Lung (tissue), 12 donors: ENCODE results near the gene TNS3. TPM values are rescaled to one million over a fixed set of nuclear protein-coding genes. Genes with fewer than 3 reads are reported as not detected.
"Not testable (repeated sequence)": the region's sequence is repeated elsewhere in the genome, so short reads cannot be mapped to it uniquely, and the experiment has no call there.

Experiments
- ATAC-seq: fragments of 200-7000 bp; cut with Tn5 transposase; one replicate; pipeline ENCODE4 v1.9.1; 2020; ENCODE audit warnings: moderate number of reproducible peaks; ENCODE audit not compliant: insufficient read depth, low FRiP score
- DNase-seq, 3 donors: peaks; one replicate each; pipeline ENCODE4 v3.0.0-alpha.2; 2013 to 2017
- H3K27ac ChIP-seq, 2 donors: one replicate each; pipeline ENCODE4 v1.5.1; 2013; ENCODE audit warnings: mild to moderate bottlenecking in 2 of 2, moderate library complexity in 2 of 2, control low read depth in 1 of 2, inconsistent platforms in 1 of 2, low read depth in 1 of 2, low read length in 1 of 2
- H3K27me3 ChIP-seq, 3 donors: one replicate each; pipeline ENCODE4 v1.5.1; 2013; ENCODE audit warnings: low read length in 2 of 3; ENCODE audit not compliant: control insufficient read depth in 3 of 3, insufficient read depth in 3 of 3
- H3K36me3 ChIP-seq, 4 donors: one replicate each; pipeline ENCODE4 v1.5.1; 2013; ENCODE audit warnings: low read length in 4 of 4, mild to moderate bottlenecking in 1 of 4, moderate library complexity in 1 of 4; ENCODE audit not compliant: control insufficient read depth in 4 of 4, insufficient read depth in 4 of 4
- H3K4me1 ChIP-seq, 5 donors: one replicate each; pipeline ENCODE4 v1.5.1; 2013; ENCODE audit warnings: low read length in 5 of 5, mild to moderate bottlenecking in 2 of 5, moderate library complexity in 1 of 5; ENCODE audit not compliant: control insufficient read depth in 5 of 5, insufficient read depth in 5 of 5
- H3K4me3 ChIP-seq: one replicate; pipeline ENCODE4 v1.5.1; 2013; ENCODE audit warnings: mild to moderate bottlenecking, control low read depth, moderate library complexity
- H3K9ac ChIP-seq, 2 donors: one replicate each; pipeline ENCODE4 v1.5.1; 2013; ENCODE audit warnings: low read length in 2 of 2, control low read depth in 1 of 2; ENCODE audit not compliant: insufficient read depth in 1 of 2
- H3K9me3 ChIP-seq, 4 donors: one replicate each; pipeline ENCODE4 v1.5.1; 2013; ENCODE audit warnings: low read length in 3 of 4, mild to moderate bottlenecking in 1 of 4, moderate library complexity in 1 of 4; ENCODE audit not compliant: control insufficient read depth in 4 of 4, insufficient read depth in 3 of 4
- WGBS, 2 donors: extraction: QIAGEN DNeasy Blood & Tissue Kit; methylation state at CpG; one replicate each; pipeline ENCODE4 v1.1.7; 2013; 5-methylcytosine and 5-hydroxymethylcytosine counted together
- polyA plus RNA-seq, 2 donors: library from polyadenylated mRNA; stranded (reverse); fragments of 200-250 nt; gene quantifications; one replicate each; pipeline ENCODE4 v1.2.1, GENCODE V29; 2013
- total RNA-seq, 2 donors: library from RNA; depleted of rRNA in 1 of 2; stranded (reverse); fragments of >200 nt in 1 of 2; gene quantifications; one replicate each; pipeline ENCODE4 v1.2.1, GENCODE V29; 2014 to 2021
- TF ChIP-seq, protein P1 (sequence below): IDR thresholded peaks from 2 replicates; pipeline ENCODE4 v1.5.1; 2012; ENCODE audit warnings: mild to moderate bottlenecking; ENCODE audit errors: control extremely low read depth, extremely low read depth
- donor health status: control.
- donor health status: control.
- donor health status: Bipolar disorder and iron deficiency.
- donor health status: healthy.
- donor health status: DM: yes; HTN: yes; CAD: no.

Gene TNS3
- total and polyA plus RNA-seq, 4 donors: 23.8 to 140 (median 85.7) TPM

DNA sequence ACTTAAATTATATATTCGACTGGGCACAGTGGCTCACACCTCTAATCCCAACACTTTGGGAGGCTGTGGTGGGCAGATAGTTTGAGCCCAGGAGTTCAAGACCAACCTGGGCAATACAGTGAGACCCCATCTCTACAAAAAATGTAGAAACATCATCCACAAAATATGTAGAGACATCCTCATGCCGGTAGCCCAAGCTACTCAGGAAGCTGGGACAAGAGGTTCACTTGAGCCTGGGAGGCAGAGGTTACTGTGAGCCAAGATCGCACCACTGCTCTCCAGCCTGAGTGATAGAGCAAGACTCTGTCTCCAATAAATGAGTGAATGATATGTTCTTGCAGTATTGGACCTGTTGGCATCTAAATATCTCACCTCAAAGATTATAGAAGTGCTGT, 22.6 kb upstream of the TNS3 start:
- TF ChIP-seq, protein P1, sequence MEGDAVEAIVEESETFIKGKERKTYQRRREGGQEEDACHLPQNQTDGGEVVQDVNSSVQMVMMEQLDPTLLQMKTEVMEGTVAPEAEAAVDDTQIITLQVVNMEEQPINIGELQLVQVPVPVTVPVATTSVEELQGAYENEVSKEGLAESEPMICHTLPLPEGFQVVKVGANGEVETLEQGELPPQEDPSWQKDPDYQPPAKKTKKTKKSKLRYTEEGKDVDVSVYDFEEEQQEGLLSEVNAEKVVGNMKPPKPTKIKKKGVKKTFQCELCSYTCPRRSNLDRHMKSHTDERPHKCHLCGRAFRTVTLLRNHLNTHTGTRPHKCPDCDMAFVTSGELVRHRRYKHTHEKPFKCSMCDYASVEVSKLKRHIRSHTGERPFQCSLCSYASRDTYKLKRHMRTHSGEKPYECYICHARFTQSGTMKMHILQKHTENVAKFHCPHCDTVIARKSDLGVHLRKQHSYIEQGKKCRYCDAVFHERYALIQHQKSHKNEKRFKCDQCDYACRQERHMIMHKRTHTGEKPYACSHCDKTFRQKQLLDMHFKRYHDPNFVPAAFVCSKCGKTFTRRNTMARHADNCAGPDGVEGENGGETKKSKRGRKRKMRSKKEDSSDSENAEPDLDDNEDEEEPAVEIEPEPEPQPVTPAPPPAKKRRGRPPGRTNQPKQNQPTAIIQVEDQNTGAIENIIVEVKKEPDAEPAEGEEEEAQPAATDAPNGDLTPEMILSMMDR: no peak
- Histone ChIP-seq H3K9ac (peak overlapping the region in 1 of 2 donors; percentile 38), H3K27ac (peak overlapping the region in 1 of 2 donors; percentile 69), H3K4me3 (no peak overlapping the region), H3K36me3 (no peaks in the 10 kb centered on the region), H3K9me3 (no peaks in the 10 kb centered on the region), H3K4me1 (peaks cover 0 to 25% (median 24%) of the 10 kb centered on the region in 5 donors), H3K27me3 (no peaks in the 10 kb centered on the region)
- DNase-seq: no peak
- ATAC-seq: peak; percentile 15
- WGBS, 2 donors: 50 to 76% methylated on average over 3 of the region's 3 CpGs

DNA sequence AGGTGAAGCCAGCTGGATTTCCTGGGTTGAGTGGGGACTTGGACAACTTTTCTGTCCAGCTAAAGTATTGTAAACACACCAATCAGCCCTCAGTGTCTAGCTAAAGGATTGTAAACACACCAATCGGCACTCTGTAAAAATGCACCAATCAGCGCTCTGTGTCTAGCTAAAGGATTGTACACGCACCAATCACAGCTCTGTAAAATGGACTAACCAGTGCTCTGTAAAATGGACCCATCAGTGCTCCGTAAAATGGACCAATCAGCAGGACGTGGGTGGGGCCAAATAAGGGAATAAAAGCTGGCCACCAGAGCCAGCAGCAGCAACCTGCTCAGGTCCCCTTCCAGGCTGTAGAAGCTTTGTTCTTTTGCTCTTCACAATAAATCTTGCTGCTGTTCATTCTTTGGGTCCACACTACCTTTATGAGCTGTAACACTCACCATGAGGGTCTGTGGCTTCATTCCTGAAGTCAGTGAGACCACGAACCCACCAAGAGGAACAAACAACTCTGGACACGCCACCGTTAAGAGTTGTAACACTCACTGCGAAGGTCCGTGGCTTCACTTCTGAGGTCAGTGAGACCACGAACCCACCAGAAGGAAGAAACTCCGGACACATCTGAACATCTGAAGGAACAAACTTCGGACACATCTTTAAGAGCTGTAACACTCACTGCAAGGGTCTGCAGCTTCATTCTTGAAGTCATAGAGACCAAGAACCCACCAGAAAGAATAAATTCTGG, 21.8 kb upstream of the TNS3 start:
- DNase-seq, H3K4me3 ChIP-seq, H3K9me3 ChIP-seq, ATAC-seq, H3K36me3 ChIP-seq, H3K9ac ChIP-seq, H3K27me3 ChIP-seq: not testable (repeated sequence)
- Histone ChIP-seq H3K27ac (peak overlapping the region in 1 of 2 donors; percentile 69), H3K4me1 (peaks cover 0 to 25% (median 20%) of the 10 kb centered on the region in 5 donors)
- WGBS, 2 donors: 60 to 81% methylated on average over 13 of the region's 13 CpGs

DNA sequence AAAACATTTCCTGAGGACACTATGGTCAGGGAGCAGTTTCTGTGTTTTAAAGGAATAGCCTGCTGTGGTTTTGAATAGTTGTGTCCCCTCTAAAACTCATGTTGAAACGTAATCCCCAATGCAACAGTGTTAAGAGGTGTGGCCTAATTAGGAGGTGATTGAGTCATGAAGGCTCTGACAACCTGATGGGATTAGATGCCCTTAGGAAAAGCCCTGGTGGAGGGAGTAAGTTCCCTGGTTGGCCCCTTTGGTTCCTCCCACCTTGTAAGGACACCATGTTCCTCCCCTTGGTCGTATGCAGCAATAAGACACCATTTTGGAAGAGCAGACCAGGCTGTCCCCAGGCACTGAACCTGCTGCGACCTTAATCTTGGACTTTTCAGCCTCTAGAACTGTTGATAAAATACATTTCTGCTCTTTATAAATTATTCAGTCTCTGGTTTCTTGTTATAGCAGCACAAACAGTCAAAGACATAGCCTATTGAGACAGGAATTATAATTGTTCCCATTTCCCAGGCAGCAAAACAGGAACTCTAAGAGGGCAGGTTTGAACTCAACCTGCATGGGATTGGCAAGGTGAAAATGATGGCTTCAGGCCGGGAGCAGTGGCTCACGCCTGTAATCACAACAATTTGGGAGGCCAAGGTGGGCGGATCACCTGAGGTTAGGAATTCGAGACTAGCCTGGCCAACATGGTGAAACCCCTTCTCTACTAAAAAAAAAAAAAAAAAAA, 20.5 kb upstream of the TNS3 start:
- Histone ChIP-seq H3K9me3 (peaks cover under 1 to 9% (median 3%) of the 10 kb centered on the region in 4 donors), H3K4me3 (no peak overlapping the region), H3K36me3 (no peaks in the 10 kb centered on the region), H3K27ac (no peak overlapping the region), H3K4me1 (peaks cover 0 to 25% (median 20%) of the 10 kb centered on the region in 5 donors), H3K9ac (no peak overlapping the region), H3K27me3 (no peaks in the 10 kb centered on the region)
- no peak for DNase-seq
- WGBS, 2 donors: 84 to 86% methylated on average over 7 of the region's 7 CpGs
- TF ChIP-seq, protein P1: no peak
- ATAC-seq: no peak

DNA sequence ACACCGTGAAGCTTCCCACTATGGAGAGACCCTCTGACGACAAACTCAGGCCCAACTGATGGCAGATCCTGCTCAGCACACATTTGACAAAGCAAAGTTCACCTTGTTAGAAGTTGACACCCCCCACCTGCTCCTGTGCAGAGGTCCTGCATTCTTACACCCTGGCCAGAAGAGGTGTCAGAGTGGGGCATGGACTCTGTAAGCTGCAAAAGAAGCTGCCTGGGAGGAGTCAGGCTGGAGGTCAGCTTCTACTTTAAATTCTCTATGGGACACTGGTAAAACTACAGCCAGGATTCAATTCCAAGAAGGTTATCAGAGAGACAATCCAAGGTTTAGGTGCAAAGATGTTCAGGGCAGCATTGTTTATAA, 20.0 kb upstream of the TNS3 start:
- Histone ChIP-seq H3K36me3 (no peaks in the 10 kb centered on the region), H3K9me3 (peaks cover 3 to 15% (median 7%) of the 10 kb centered on the region in 4 donors), H3K4me3 (no peak overlapping the region), H3K4me1 (peaks cover 0 to 25% (median 20%) of the 10 kb centered on the region in 5 donors), H3K27me3 (no peaks in the 10 kb centered on the region), H3K9ac (no peak overlapping the region), H3K27ac (peak overlapping the region in 1 of 2 donors; percentile 39)
- WGBS, 2 donors: 86 to 96% methylated on average over 2 of the region's 2 CpGs
- TF ChIP-seq, protein P1: no peak
- DNase-seq (no peak), ATAC-seq (no peak)
